ENCODE measurements around the gene COX20. TPM values are rescaled to one million over a fixed set of nuclear protein-coding genes. Genes with fewer than 3 reads are reported as not detected.

Gene COX20
- polyA plus RNA-seq, 3 donors, result 15.8 to 21.6 (median 17.9) TPM

DNA sequence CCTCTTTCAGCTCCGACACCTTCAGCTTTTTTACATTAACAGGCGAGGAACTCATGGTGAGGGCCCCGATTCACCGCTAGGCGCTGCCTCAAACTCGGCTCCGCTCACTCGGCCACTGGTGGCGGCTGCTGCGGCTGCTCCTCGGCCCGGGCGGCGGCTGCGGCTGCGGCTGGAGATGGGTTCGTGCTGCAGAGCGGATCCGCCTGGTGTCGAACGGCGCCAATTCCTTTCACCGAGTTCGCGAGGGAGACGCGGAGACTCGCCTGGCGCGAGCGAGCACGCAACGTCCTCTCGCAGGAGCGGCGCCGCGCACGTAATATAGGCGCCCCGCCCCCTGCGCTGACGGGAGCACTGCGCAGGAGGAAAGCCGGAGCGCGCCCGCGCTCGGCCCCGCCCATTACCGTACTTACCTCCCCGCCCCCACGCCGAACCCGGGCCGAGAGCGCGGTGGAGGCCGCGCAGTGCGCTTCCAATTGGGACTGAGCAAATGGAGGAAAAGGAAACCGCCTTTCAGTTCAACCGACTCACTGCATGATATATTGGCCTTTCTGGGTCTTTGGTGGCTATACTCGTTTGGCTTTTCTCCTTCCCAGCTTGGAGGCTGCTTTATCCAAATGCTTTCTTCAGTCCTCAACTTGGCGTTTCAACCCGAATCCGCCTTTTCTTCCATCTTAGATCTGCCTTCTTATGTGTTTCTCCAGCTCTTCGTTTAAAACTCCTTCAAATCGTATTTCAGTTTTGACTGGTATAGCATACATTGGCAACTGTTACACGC, 29.0 kb downstream of the COX20 start, which contains the start of gene HNRNPU:
Gene HNRNPU (minus strand): TSS at position 291 of the 775 bp plus-strand sequence. CDS start 236 bp downstream, at position 55.
- Mint-ChIP-seq H3K27me3 (ENCODE audit: low read depth in 3 of 3) (peaks cover 0 to 1% (median 0%) of the 10 kb centered on the region in 3 donors), H3K9me3 (peaks cover 0 to 4% (median 0%) of the 10 kb centered on the region in 7 donors), H3K27ac (peak within 1 kb of the TSS; percentile 97 to 99 (median 98)), H3K4me3 (peak within 1 kb of the TSS; percentile 93 to 95), H3K36me3 (peaks cover 25 to 30% of the 10 kb centered on the region in 2 donors), H3K4me1 (peaks cover 36% of the 10 kb centered on the region)
- Histone ChIP-seq H3K9ac (ENCODE audit: insufficient read depth, low read length, poor library complexity, severe bottlenecking) (peak within 1 kb of the TSS; percentile 100), H3K27me3 (ENCODE audit: control insufficient read depth in 2 of 2, insufficient read depth in 2 of 2, low read length in 2 of 2) (no peaks in the 10 kb centered on the region), H4K20me1 (ENCODE audit: insufficient read depth, low read length) (peaks cover 39% of the 10 kb centered on the region), H2AFZ (ENCODE audit: insufficient read depth, low read depth, low read length, poor library complexity, severe bottlenecking) (peak within 1 kb of the TSS; percentile 84), H3K4me3 (replicated peaks in 1 of 3; ENCODE audit: low read depth in 2 of 3, low read length in 3 of 3) (peak within 1 kb of the TSS; percentile 88 to 99 (median 97)), H3K4me2 (replicated peaks; ENCODE audit: extremely low read depth, low read length, poor library complexity, severe bottlenecking) (peak within 1 kb of the TSS; percentile 83), H3K27ac (ENCODE audit: low read depth in 1 of 2, low read length in 2 of 2) (peak within 1 kb of the TSS; percentile 95 to 99), H3K9me3 (replicated peaks in 1 of 2; ENCODE audit: control insufficient read depth in 1 of 2, insufficient read depth in 1 of 2, low read length in 2 of 2) (no peaks in the 10 kb centered on the region), H3K79me2 (ENCODE audit: insufficient read depth, low read length) (peaks cover 62% of the 10 kb centered on the region), H3K36me3 (replicated peaks in 1 of 2; ENCODE audit: control insufficient read depth in 1 of 2, insufficient read depth in 2 of 2, low read length in 2 of 2) (peaks cover 16 to 23% of the 10 kb centered on the region in 2 donors), H3K4me1 (ENCODE audit: control insufficient read depth in 1 of 2, insufficient read depth in 2 of 2, low read length in 2 of 2) (peaks cover 35 to 43% of the 10 kb centered on the region in 2 donors)
- under 1% methylated on average over 61 of the region's 71 CpGs for WGBS (ENCODE audit: insufficient coverage)
- DNase-seq, result peak; percentile 94 to 98 (median 96)
- intact Hi-C loops (cut with micrococcal nuclease), result loop anchor here (1.0 to 10.0 kb wide), 7 partner anchors 29 to 210 kb away; partner anchors contain the start of genes COX20 (in 1 of the 2) and DESI2 (in 1 of the 2)
- TF ChIP-seq, protein P1, sequence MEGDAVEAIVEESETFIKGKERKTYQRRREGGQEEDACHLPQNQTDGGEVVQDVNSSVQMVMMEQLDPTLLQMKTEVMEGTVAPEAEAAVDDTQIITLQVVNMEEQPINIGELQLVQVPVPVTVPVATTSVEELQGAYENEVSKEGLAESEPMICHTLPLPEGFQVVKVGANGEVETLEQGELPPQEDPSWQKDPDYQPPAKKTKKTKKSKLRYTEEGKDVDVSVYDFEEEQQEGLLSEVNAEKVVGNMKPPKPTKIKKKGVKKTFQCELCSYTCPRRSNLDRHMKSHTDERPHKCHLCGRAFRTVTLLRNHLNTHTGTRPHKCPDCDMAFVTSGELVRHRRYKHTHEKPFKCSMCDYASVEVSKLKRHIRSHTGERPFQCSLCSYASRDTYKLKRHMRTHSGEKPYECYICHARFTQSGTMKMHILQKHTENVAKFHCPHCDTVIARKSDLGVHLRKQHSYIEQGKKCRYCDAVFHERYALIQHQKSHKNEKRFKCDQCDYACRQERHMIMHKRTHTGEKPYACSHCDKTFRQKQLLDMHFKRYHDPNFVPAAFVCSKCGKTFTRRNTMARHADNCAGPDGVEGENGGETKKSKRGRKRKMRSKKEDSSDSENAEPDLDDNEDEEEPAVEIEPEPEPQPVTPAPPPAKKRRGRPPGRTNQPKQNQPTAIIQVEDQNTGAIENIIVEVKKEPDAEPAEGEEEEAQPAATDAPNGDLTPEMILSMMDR (IDR thresholded peaks at IDR 0.05), result peak; percentile 24

DNA sequence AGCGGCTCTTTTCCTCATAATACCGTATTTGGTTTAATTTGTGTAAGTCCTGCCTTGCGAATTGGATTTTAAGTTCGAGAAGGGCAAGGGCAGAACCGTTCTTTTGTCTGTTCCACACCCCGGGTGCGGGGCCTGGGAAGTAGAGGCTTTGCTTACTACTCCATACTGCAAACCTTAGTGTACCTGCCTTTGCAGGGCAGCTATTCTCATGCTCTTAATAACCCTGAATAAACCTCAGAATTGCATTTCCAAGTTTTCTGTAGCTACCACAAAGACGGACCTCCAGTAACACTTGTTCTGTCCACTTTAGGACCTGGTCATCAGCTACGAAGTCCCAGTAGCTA, 29.5 kb downstream of the COX20 start:
- H3K4me1 Mint-ChIP-seq, result peaks cover 33% of the 10 kb centered on the region

More for the DNA sequence above, 29.5 kb downstream of the COX20 start:
- H3K27me3 Mint-ChIP-seq (ENCODE audit: low read depth in 3 of 3), result peaks cover 0 to 1% (median 0%) of the 10 kb centered on the region in 3 donors
- H3K27ac ChIP-seq (ENCODE audit: low read depth in 1 of 2, low read length in 2 of 2), result peak overlapping the region; percentile 95 to 99
- DNase-seq, result no peak
- WGBS (ENCODE audit: insufficient coverage), result 50% methylated on average over 3 of the region's 9 CpGs
- H4K20me1 ChIP-seq (ENCODE audit: insufficient read depth, low read length), result peaks cover 34% of the 10 kb centered on the region
- H3K27ac Mint-ChIP-seq, result peak overlapping the region; percentile 97 to 99 (median 98)
- H2AFZ ChIP-seq (ENCODE audit: insufficient read depth, low read depth, low read length, poor library complexity, severe bottlenecking), result peak overlapping the region; percentile 84
- intact Hi-C loops (cut with micrococcal nuclease), result loop anchor here (2.0 to 10.0 kb wide), 5 partner anchors 52 to 210 kb away; partner anchors contain the start of gene DESI2 (in 1 of the 2)
- peak overlapping the region; percentile 83 for H3K4me2 ChIP-seq (replicated peaks; ENCODE audit: extremely low read depth, low read length, poor library complexity, severe bottlenecking)
- peaks cover 0 to 4% (median 0%) of the 10 kb centered on the region in 7 donors for H3K9me3 Mint-ChIP-seq
- H3K36me3 ChIP-seq (replicated peaks in 1 of 2; ENCODE audit: control insufficient read depth in 1 of 2, insufficient read depth in 2 of 2, low read length in 2 of 2), result peaks cover 11 to 17% of the 10 kb centered on the region in 2 donors
- TF ChIP-seq, protein P1 (IDR thresholded peaks at IDR 0.05), result no peak
- H3K4me1 ChIP-seq (ENCODE audit: control insufficient read depth in 1 of 2, insufficient read depth in 2 of 2, low read length in 2 of 2), result peaks cover 31 to 37% of the 10 kb centered on the region in 2 donors
- H3K4me3 ChIP-seq (replicated peaks in 1 of 3; ENCODE audit: low read depth in 2 of 3, low read length in 3 of 3), result peak overlapping the region; percentile 88 to 99 (median 97)
- peak overlapping the region; percentile 93 to 95 for H3K4me3 Mint-ChIP-seq
- peaks cover 56% of the 10 kb centered on the region for H3K79me2 ChIP-seq (ENCODE audit: insufficient read depth, low read length)
- peaks cover 20 to 25% of the 10 kb centered on the region in 2 donors for H3K36me3 Mint-ChIP-seq
- no peaks in the 10 kb centered on the region for H3K9me3 ChIP-seq (replicated peaks in 1 of 2; ENCODE audit: control insufficient read depth in 1 of 2, insufficient read depth in 1 of 2, low read length in 2 of 2)
- no peaks in the 10 kb centered on the region for H3K27me3 ChIP-seq (ENCODE audit: control insufficient read depth in 2 of 2, insufficient read depth in 2 of 2, low read length in 2 of 2)
- H3K9ac ChIP-seq (ENCODE audit: insufficient read depth, low read length, poor library complexity, severe bottlenecking), result peak overlapping the region; percentile 100
